ENCODE data around the gene GIPC1. TPM values are rescaled to one million over a fixed set of nuclear protein-coding genes. Genes with fewer than 3 reads are reported as not detected.

Gene GIPC1
- total RNA-seq, 3 donors from 2014 or later: 199 to 374 (median 300) TPM

GRCh38 chr19:14480700-14481079 lies 15.2 kb downstream of the GIPC1 start:
- H3K36me3 ChIP-seq (ENCODE audit: low read depth): no peaks in the 10 kb centered on the region
- no peak overlapping the region for H3K4me3 ChIP-seq
- H3K9me3 ChIP-seq: no peaks in the 10 kb centered on the region
- peaks cover 3% of the 10 kb centered on the region for H3K4me1 ChIP-seq (ENCODE audit: low read depth)
- no peak for TF ChIP-seq CTCF (IDR thresholded peaks at IDR 0.05)
- intact Hi-C loops (cut with DNase I, micrococcal nuclease): no loop called here
- DNase-seq (no peak), ATAC-seq (no peak)

GRCh38 chr19:14479975-14480699 lies 15.8 kb downstream of the GIPC1 start:
- ATAC-seq (peak; percentile 55), DNase-seq (peak in 2 of 3 donors; percentile 58 to 70)
- H3K4me1 ChIP-seq (ENCODE audit: low read depth): peaks cover 8% of the 10 kb centered on the region
- no peak overlapping the region for H3K4me3 ChIP-seq
- H3K9me3 ChIP-seq: no peaks in the 10 kb centered on the region
- intact Hi-C loops (cut with DNase I, micrococcal nuclease): no loop called here
- H3K36me3 ChIP-seq (ENCODE audit: low read depth): no peaks in the 10 kb centered on the region
- TF ChIP-seq CTCF (IDR thresholded peaks at IDR 0.05): peak; percentile 76

GRCh38 chr19:14479309-14479974 lies 16.5 kb downstream of the GIPC1 start:
- intact Hi-C loops (cut with DNase I, micrococcal nuclease): no loop called here
- no peaks in the 10 kb centered on the region for H3K9me3 ChIP-seq
- no peak for TF ChIP-seq CTCF (IDR thresholded peaks at IDR 0.05)
- DNase-seq (no peak), ATAC-seq (no peak)
- no peak overlapping the region for H3K4me3 ChIP-seq
- peaks cover 14% of the 10 kb centered on the region for H3K4me1 ChIP-seq (ENCODE audit: low read depth)
- no peaks in the 10 kb centered on the region for H3K36me3 ChIP-seq (ENCODE audit: low read depth)

GRCh38 chr19:14478113-14478545 lies 17.8 kb downstream of the GIPC1 start:
- Histone ChIP-seq H3K4me1 (ENCODE audit: low read depth) (peaks cover 24% of the 10 kb centered on the region), H3K4me3 (no peak overlapping the region), H3K9me3 (no peaks in the 10 kb centered on the region), H3K36me3 (ENCODE audit: low read depth) (no peaks in the 10 kb centered on the region)
- peak in 1 of 3 donors; percentile 54 for DNase-seq
- ATAC-seq: no peak
- intact Hi-C loops (cut with DNase I, micrococcal nuclease): no loop called here
- TF ChIP-seq CTCF (IDR thresholded peaks at IDR 0.05): no peak

GRCh38 chr19:14477418-14478112 lies 18.4 kb downstream of the GIPC1 start:
- peaks cover 27% of the 10 kb centered on the region for H3K4me1 ChIP-seq (ENCODE audit: low read depth)
- no peak for ATAC-seq
- no peaks in the 10 kb centered on the region for H3K36me3 ChIP-seq (ENCODE audit: low read depth)
- H3K9me3 ChIP-seq: no peaks in the 10 kb centered on the region
- no peak for DNase-seq
- TF ChIP-seq CTCF (IDR thresholded peaks at IDR 0.05): no peak
- no peak overlapping the region for H3K4me3 ChIP-seq
- intact Hi-C loops (cut with DNase I, micrococcal nuclease): no loop called here

Data from mucosa of descending colon (tissue), 3 donors.